GM21576 (cell line): ENCODE data around the gene DPEP2.
A peak's percentile ranks its signal among the peaks of the same experiment; 100 is the strongest.
"Not testable (repeated sequence)": the region's sequence is repeated elsewhere in the genome, so short reads cannot be mapped to it uniquely, and the experiment has no call there.

Source experiments
- ATAC-seq: cut with Tn5 transposase; IDR thresholded peaks from one replicate; pipeline ENCODE4 v1.9.1; 2021; ENCODE audit warnings: mild to moderate bottlenecking, moderate library complexity; ENCODE audit not compliant: unreplicated experiment

The DPEP2 gene

DNA sequence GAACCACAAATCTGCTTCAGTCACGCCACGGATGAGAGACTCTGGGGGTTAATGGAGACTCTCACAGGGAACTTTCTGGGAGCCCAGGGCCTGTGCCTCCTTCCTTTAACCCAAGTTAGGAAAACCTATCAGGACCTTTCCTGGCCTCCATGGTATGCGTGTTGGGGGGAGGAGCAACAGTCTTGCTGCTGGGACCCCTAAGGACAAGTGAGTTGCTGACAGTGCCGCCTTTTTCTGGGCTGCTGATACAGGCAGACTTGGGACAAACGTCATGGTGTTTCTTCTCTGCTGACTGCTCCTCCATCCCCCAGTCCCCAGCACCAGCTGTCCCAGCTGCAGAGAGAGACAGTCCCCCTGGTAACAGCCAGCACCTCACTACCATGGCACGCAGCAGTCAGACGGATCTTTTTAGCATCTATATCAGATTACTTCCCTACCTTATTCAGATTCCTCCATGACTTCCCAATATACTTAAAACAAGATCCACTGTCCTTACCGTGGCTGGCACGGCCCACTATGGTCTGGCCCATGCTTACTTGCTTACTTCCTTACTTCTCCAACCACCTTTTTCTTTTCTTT lies 10.0 kb upstream of the DPEP2 start:
- ATAC-seq, result no peak

GRCh38 chr16:68005786-68006286 lies 6.6 kb upstream of the DPEP2 start:
- ATAC-seq, result no peak

GRCh38 chr16:68005211-68005610 lies 5.9 kb upstream of the DPEP2 start:
- ATAC-seq, result no peak

DNA sequence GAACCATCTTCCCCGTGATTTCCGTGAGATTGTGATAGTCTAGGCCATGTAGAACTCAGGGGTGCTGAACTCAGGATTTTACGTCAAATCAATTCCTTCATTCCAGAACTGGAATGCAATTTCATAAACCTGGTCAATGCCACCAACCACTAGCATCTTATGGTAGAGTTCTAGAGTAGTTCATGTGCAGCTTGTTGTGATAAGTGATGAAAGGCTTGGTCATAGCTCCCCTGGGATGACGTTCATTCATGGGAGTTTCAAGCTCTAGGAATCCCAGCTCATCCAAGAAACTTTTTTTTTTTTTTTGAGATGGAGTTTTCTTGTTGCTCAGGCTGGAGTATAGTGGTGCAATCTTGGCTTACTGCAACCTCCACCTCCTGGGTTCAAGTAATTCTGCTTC lies 3.7 kb upstream of the DPEP2 start:
- ATAC-seq, result no peak

DNA sequence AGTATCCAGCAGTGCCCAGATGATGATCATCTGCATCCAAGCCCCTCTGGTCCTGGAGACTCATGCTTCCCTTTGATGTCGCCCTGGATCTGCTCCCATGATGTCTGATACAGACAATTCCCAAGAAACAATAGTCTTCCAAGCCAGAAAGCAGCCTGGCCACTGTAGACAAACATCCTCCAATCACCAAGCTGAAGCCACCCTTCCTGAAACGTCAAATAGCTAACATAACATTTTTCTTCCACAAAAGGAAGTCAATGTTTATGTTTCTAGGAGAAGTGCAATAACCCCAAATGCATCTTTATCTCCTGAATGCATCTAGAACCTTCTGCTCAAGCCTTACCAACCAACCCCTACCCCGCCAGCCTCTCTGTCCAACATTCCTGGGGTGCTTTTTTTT lies 1.2 kb upstream of the DPEP2 start:
- no peak for ATAC-seq

- ATAC-seq, result no peak
Measured at GRCh38 chr16:67999985-68000384, 701 bp upstream of the DPEP2 start.

GRCh38 chr16:67998231-67998778 lies 979 bp downstream of the DPEP2 start:
- not testable (repeated sequence) for ATAC-seq

- no peak for ATAC-seq
Measured at GRCh38 chr16:67996666-67997065, 2.6 kb downstream of the DPEP2 start.

GRCh38 chr16:67995423-67995822 lies 3.9 kb downstream of the DPEP2 start:
- ATAC-seq, result no peak

- not testable (repeated sequence) for ATAC-seq
Measured at GRCh38 chr16:67994040-67994408, 5.3 kb downstream of the DPEP2 start.

DNA sequence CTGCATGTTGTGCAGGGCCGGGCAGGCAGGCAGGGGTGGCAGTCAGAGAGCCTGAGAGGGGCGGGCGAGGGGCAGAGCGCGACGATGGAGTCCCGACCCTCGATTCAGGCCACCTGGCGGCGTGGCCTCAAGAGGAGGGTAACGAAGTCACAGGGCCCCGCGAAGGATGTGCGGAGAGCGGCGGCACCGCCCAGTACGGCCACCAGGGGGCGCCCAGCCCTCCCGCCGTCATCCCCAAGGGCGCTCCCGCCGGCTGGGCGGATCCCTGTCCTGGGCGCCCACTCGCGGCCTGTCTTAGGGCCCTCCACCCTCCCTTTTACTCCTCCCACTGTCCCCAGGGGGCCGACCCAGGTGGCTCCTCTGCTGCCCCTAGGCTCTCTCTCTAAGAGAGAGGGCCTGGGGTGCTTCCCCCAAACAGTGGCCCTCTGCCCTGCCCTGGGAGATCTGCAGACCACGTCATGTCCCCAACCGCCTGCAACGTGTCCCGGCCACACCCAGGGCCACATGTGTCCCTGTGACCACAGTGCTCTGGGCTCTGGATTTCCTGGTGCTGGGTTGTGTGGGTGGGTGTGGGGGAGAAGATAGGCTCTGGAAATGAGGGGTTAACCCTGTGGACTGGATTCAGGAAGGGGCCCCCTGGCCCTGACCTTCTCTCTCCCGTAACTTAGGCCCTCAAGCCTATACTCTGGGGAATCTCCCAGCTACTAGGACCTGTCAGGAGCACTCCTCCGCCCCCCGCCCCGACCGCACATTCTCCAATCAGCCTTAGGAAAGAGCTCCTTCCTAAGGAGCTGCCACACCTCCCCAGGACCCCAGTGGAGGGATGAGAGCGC lies 5.9 kb downstream of the DPEP2 start:
- ATAC-seq, result peak; percentile 62

DNA sequence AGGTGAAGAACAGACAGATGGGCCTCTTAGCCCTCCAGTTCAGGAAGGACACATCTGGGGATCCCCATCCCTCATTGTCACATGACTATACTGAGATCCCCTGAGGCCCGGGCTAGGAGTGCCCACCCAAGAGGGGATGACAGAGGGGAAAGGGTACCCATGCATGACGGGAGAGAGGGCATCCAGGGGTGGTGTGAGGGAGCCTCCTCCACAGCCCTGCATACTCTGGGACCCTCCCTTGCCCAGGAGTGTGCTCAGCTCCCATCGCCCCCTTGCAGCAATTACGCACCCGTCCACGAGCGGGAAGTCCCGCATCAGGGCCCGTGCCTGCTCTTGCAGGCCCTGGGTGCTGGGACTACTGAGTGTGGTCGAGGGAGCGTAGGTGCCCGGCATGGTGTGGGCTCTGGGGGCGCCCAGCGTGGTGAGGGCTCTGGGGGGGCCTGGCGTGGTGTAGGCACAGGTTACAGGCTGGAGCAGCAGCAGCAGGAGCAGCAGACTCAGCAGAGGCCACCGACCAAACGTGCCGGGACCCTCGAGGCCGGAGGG lies 6.5 kb downstream of the DPEP2 start:
- ATAC-seq, result no peak

DNA sequence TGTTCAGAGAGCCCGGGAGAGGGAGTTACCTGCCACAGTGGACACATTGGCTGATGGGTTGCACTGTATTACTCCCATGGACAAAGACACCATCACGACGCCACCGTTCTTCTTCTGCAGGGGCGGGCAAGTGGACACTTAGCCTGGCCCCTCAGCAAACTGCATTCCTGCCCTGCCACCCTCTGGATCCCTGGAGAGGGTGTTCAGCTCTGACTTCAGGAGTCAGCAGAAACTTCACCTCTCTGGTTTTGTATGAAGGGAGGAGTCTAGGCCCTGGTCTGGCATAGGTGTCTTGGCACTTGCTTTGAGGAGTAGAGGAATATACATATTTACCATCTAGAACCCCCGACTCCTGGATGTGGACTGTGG lies 9.3 kb downstream of the DPEP2 start:
- no peak for ATAC-seq

- ATAC-seq, result no peak
Measured at GRCh38 chr16:67989322-67990017, 9.8 kb downstream of the DPEP2 start.

DNA sequence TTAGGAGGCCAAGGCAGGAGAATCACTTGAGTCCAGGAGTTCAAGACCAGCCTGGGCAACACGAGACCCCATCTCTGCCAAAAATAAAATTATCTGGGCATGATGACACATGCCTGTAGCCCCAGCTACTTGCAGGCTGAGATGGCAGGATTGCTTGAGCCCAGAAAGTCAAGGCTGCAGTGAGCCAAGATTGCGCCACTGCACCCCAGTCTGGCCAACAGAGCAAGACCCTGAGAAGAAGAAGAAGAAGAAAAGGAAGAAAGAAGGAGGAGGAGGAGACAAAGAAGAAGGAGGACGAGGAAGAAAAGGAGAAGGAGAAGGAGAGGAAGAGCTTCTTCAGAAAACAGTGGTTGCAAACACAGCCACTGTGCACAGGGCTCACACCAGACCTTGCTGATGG lies 10.6 kb downstream of the DPEP2 start:
- no peak for ATAC-seq

- ATAC-seq, result no peak
Measured at GRCh38 chr16:67987460-67988160, 11.7 kb downstream of the DPEP2 start.

DNA sequence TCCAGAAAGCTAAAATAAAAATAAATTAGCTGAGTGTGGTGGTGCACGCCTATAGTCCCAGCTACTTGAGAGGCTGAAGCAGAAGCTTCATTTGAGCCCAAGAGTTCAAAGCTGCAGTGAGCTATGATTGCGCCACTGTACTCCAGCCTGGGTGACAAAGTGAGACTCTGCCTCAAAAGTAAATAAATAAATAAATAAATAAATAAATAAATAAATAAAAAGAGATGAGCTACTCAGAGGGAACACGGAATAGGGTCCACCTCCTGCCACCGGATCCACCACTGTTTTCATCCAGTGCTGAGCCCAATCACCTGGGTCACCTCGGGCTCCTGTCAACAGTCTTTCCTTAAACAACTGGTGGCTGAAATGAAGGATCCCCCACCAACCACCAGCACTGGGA lies 12.3 kb downstream of the DPEP2 start:
- no peak for ATAC-seq

DNA sequence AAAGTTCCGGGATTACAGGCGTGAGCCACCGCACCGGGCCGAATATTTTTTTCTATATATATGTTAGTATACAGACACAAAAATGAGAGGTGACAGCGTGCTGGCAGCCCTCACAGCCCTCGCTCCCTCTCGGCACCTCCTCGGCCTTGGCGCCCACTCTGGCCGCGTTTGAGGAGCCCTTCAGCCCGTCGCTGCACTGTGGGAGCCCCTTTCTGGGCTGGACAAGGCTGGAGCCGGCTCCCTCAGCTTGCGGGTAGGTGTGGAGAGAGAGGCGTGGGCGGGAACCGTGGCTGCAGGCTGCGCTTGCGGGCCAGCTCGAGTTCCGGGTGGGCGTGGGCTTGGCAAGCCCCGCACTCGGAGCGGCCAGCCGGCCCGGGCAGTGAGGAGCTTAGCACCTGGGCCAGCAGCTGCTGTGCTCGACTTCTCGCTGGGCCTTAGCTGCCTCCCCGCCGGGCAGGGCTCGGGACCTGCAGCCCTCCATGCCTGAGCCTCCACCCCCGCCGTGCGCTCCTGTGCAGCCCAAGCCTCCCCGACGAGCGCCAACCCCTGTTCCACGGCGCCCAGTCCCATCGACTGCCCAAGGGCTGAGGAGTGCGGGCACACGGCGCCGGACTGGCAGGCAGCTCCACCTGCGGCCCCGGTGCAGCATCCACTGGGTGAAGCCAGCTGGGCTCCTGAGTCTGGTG lies 17.1 kb downstream of the DPEP2 start:
- no peak for ATAC-seq

- no peak for ATAC-seq
Measured at GRCh38 chr16:67979955-67980678, 19.2 kb downstream of the DPEP2 start, which contains the start of gene DPEP3. Gene DPEP3 (minus strand): TSS chr16:67980499. CDS start chr16:67980380, 119 bp downstream.
